CD4-positive, alpha-beta T cell (primary cell): ENCODE results near the gene MYZAP. TPM values are rescaled to one million over a fixed set of nuclear protein-coding genes. Genes with fewer than 3 reads are reported as not detected.
"Not testable (repeated sequence)": the region's sequence is repeated elsewhere in the genome, so short reads cannot be mapped to it uniquely, and the experiment has no call there.

Experiments used
- ATAC-seq: fragments of 200-7000 bp; cut with Tn5 transposase; one replicate; pipeline ENCODE4 v1.10.0; 2022; ENCODE audit warnings: mild to moderate bottlenecking; ENCODE audit not compliant: poor library complexity
- CTCF ChIA-PET: fragments of 350-600 bp; sonication (Branson Sonifier 250); formaldehyde crosslinking; loops from one replicate; lab custom pipeline; 2021; ENCODE audit warnings: antibody characterized with exemption, inconsistent platforms; lab: Charles Lee
- POLR2A ChIA-PET: fragments of 350-600 bp; sonication (Branson Sonifier 250); formaldehyde crosslinking; loops from one replicate; lab custom pipeline; 2021; ENCODE audit warnings: antibody characterized with exemption, inconsistent platforms; lab: Charles Lee
- DNase-seq, 14 experiments: peaks; one replicate each; pipeline ENCODE4 v3.0.0-alpha.2; 2013 to 2020; ENCODE audit warnings: mixed read lengths in 2 of 14
- H3K27ac ChIP-seq, 2 donors: one replicate each; pipeline versions ENCODE4 v1.5.1 to v1.7.0; 2013; ENCODE audit warnings: low read length in 2 of 2, low read depth in 1 of 2, mild to moderate bottlenecking in 1 of 2
- H3K27me3 ChIP-seq, 2 experiments: 1 replicate in 1 of 2; 2 replicates in 1 of 2; pipeline versions ENCODE4 v1.6.1 to v1.7.0; 2013; ENCODE audit warnings: low read length in 2 of 2, control low read depth in 1 of 2, mild to moderate bottlenecking in 1 of 2, moderate library complexity in 1 of 2; ENCODE audit not compliant: insufficient read depth in 2 of 2, control insufficient read depth in 1 of 2
- H3K36me3 ChIP-seq: one replicate; pipeline ENCODE4 v1.6.1; 2013; ENCODE audit warnings: low read length, control low read depth; ENCODE audit not compliant: insufficient read depth
- H3K4me1 ChIP-seq: one replicate; pipeline ENCODE4 v1.6.1; 2013; ENCODE audit warnings: low read length, control low read depth; ENCODE audit not compliant: insufficient read depth
- H3K4me3 ChIP-seq: one replicate; pipeline ENCODE4 v1.5.1; 2013; ENCODE audit warnings: mild to moderate bottlenecking, low read length, moderate library complexity
- H3K9me3 ChIP-seq, 2 experiments: 1 replicate in 1 of 2; 2 replicates in 1 of 2; pipeline versions ENCODE4 v1.6.1 to v1.7.0; 2013; ENCODE audit warnings: low read length in 2 of 2, mild to moderate bottlenecking in 2 of 2, control low read depth in 1 of 2, moderate library complexity in 1 of 2; ENCODE audit not compliant: control insufficient read depth in 1 of 2, insufficient read depth in 1 of 2
- H3K27ac Mint-ChIP-seq: one replicate; pipeline ENCODE4 v1.8.0; 2020; ENCODE audit warnings: mixed read lengths
- H3K27me3 Mint-ChIP-seq: one replicate; pipeline ENCODE4 v1.8.0; 2021; ENCODE audit warnings: mixed read lengths
- H3K36me3 Mint-ChIP-seq: one replicate; pipeline ENCODE4 v1.8.0; 2021; ENCODE audit warnings: low read depth, mixed read lengths
- H3K4me1 Mint-ChIP-seq: one replicate; pipeline ENCODE4 v1.8.0; 2021; ENCODE audit warnings: low read depth, mixed read lengths
- H3K4me3 Mint-ChIP-seq: one replicate; pipeline ENCODE4 v1.8.0; 2020; ENCODE audit warnings: mild to moderate bottlenecking, mixed read lengths
- H3K9me3 Mint-ChIP-seq: one replicate; pipeline ENCODE4 v1.8.0; 2020; ENCODE audit warnings: mixed read lengths
- intact Hi-C, 2 experiments: fragments of 100-400 bp; cut with DNase I in 1 of 2; cut with micrococcal nuclease in 1 of 2; formaldehyde crosslinking; loops; one replicate each; pipeline versions ENCODE4 v1.15.1 to v1.9.0; 2023 to 2025; cut with DNase I, micrococcal nuclease
- total RNA-seq, 174 experiments: library from RNA in 2 of 174; stranded (reverse) in 2 of 174; gene quantifications; one replicate each; pipeline ENCODE4 v1.2.3 and lab custom pipeline; 2021 to 2026
- TF ChIP-seq, protein P1 (sequence below): fragments of 200-600 bp; IDR thresholded peaks from one replicate; pipeline ENCODE4 v1.8.0; 2022; ENCODE audit warnings: antibody characterized with exemption, mild to moderate bottlenecking

MYZAP gene
- total RNA-seq, 2 experiments from 2014 or later = 0.66 to 1.1 TPM

DNA sequence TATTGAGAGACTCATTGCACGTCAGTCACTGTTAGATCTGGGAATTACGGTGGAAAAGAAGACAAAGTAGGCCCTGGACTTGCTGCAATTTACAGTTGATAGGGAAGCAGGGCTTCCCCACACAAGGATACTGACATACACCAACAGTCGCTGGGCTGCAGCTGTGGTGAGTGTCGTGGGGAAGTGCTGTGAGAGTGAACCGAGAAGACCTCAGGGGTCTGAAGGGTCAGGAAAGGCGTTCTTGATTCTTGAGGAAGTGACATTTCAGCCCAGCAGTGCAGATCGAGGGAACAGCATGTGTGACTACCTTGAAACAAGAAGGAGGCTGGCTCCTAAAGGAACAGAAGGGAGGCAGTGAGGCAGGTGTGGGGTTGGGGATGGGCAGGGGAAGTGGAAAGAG is 22.5 kb downstream of the MYZAP start:
- TF ChIP-seq, protein P1, sequence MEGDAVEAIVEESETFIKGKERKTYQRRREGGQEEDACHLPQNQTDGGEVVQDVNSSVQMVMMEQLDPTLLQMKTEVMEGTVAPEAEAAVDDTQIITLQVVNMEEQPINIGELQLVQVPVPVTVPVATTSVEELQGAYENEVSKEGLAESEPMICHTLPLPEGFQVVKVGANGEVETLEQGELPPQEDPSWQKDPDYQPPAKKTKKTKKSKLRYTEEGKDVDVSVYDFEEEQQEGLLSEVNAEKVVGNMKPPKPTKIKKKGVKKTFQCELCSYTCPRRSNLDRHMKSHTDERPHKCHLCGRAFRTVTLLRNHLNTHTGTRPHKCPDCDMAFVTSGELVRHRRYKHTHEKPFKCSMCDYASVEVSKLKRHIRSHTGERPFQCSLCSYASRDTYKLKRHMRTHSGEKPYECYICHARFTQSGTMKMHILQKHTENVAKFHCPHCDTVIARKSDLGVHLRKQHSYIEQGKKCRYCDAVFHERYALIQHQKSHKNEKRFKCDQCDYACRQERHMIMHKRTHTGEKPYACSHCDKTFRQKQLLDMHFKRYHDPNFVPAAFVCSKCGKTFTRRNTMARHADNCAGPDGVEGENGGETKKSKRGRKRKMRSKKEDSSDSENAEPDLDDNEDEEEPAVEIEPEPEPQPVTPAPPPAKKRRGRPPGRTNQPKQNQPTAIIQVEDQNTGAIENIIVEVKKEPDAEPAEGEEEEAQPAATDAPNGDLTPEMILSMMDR = no peak
- no peak for ATAC-seq
- POLR2A ChIA-PET = no interaction called here

DNA sequence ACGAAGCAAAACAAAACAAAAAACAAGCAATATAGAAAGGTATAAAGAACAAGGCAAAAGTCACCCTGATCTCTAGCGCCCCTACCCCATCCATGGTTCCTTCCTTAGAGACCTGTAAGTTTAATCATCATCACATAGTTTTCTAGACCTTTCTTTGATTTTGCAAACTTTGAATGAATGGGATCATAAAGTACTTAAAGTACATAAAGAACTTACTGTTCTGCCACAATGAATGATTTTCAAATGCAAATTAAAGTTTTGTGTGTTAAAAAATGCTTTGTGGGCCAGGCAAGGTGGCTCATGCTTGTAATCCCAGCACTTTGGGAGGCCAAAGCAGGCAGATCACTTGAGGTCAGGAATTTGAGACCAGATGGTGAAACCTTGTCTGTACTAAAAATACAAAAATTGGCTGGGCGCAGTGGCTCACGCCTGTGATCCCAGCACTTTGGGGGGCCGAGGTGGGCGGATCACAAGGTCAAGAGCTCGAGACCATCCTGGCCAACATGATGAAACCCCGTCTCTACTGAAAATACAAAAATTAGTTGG is 24.3 kb downstream of the MYZAP start:
- POLR2A ChIA-PET, H3K4me1 ChIP-seq: not testable (repeated sequence)

More for the DNA sequence above, 22.5 kb downstream of the MYZAP start:
- Histone ChIP-seq H3K27ac (no peak overlapping the region), H3K4me1 (no peaks in the 10 kb centered on the region), H3K4me3 (no peak overlapping the region), H3K36me3 (no peaks in the 10 kb centered on the region), H3K27me3 (no peaks in the 10 kb centered on the region), H3K9me3 (no peaks in the 10 kb centered on the region)
- Mint-ChIP-seq H3K27ac (no peak overlapping the region), H3K36me3 (no peaks in the 10 kb centered on the region), H3K4me1 (no peaks in the 10 kb centered on the region), H3K9me3 (no peaks in the 10 kb centered on the region), H3K27me3 (no peaks in the 10 kb centered on the region), H3K4me3 (no peak overlapping the region)
- intact Hi-C loops = no loop called here
- no peak for DNase-seq
- CTCF ChIA-PET = no interaction called here

DNA sequence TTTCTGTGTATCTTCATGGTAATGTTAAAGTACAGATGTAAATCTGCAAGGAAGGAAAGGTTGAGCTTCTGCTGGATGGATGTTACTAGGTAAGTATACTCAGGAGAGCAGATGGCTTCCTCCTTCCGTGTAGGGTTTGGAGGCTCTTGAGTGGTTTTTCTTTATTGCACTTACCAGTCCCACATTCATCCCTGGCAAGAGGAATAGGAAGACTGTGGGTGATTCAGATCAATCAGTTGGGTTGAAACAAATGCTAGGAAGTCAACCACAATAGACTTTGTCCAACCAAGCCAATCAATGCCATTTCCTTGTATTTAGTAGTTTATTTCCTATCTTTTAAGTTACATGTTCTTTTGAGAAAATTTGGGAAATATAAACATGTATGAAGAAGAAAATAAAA is 26.6 kb downstream of the MYZAP start:
- Histone ChIP-seq H3K27ac (no peak overlapping the region), H3K4me3 (no peak overlapping the region), H3K4me1 (no peaks in the 10 kb centered on the region), H3K27me3 (no peaks in the 10 kb centered on the region), H3K9me3 (no peaks in the 10 kb centered on the region), H3K36me3 (no peaks in the 10 kb centered on the region)
- POLR2A ChIA-PET = no interaction called here
- CTCF ChIA-PET = no interaction called here
- no peaks in the 10 kb centered on the region for H3K27me3 Mint-ChIP-seq
- no peak for ATAC-seq
- H3K36me3 Mint-ChIP-seq = no peaks in the 10 kb centered on the region
- H3K4me3 Mint-ChIP-seq = no peak overlapping the region
- TF ChIP-seq, protein P1 = no peak
- intact Hi-C loops = no loop called here
- no peak overlapping the region for H3K27ac Mint-ChIP-seq
- no peaks in the 10 kb centered on the region for H3K9me3 Mint-ChIP-seq
- H3K4me1 Mint-ChIP-seq = no peaks in the 10 kb centered on the region
- no peak for DNase-seq

More for the DNA sequence above, 24.3 kb downstream of the MYZAP start:
- H3K4me3 Mint-ChIP-seq, H3K4me3 ChIP-seq, H3K27ac ChIP-seq, H3K27ac Mint-ChIP-seq, H3K4me1 Mint-ChIP-seq, DNase-seq, H3K36me3 Mint-ChIP-seq, CTCF ChIA-PET, intact Hi-C loops, H3K27me3 Mint-ChIP-seq, H3K36me3 ChIP-seq, H3K9me3 Mint-ChIP-seq, H3K9me3 ChIP-seq, ATAC-seq, H3K27me3 ChIP-seq: not testable (repeated sequence)

DNA sequence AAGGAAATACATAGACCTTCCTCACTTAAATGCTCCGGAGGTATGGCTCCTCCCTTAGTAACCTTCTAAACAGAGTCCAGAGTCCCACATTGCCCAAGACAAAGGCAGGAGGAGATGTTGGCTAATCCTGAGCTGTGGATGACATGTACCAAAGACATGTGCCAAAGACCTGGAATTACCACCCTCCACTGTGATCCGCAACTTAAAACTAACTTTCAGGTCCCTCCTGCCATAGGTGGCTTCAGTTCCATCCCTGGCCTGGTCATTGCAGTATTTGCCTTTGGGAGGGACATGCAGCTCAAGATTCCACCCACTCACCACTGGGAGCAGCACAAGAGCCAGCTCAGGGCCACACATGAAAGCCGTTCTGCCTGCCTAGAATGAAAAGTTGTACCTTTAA is 28.0 kb downstream of the MYZAP start:
- Mint-ChIP-seq H3K36me3 (no peaks in the 10 kb centered on the region), H3K27ac (no peak overlapping the region), H3K9me3 (no peaks in the 10 kb centered on the region), H3K27me3 (no peaks in the 10 kb centered on the region), H3K4me1 (no peaks in the 10 kb centered on the region), H3K4me3 (no peak overlapping the region)
- ATAC-seq (no peak), DNase-seq (no peak)
- TF ChIP-seq, protein P1 = no peak
- Histone ChIP-seq H3K9me3 (no peaks in the 10 kb centered on the region), H3K27me3 (no peaks in the 10 kb centered on the region), H3K4me1 (no peaks in the 10 kb centered on the region), H3K36me3 (no peaks in the 10 kb centered on the region), H3K4me3 (no peak overlapping the region), H3K27ac (no peak overlapping the region)
- POLR2A ChIA-PET = interaction anchor here (0.6 kb wide), 1 partner anchor 32 kb away, joined by 4 read pairs; no protein-coding TSS in a partner anchor
- intact Hi-C loops = no loop called here
- CTCF ChIA-PET = no interaction called here
